ENCODE data around the gene DPP3. TPM values are rescaled to one million over a fixed set of nuclear protein-coding genes. Genes with fewer than 3 reads are reported as not detected.
"Not testable (repeated sequence)": the region's sequence is repeated elsewhere in the genome, so short reads cannot be mapped to it uniquely, and the experiment has no call there.

The DPP3 gene
- total RNA-seq, 2 experiments from 2014 or later = 72.4 to 75.8 TPM

- POLR2A ChIA-PET = interaction anchor here (0.7 to 1.6 kb wide), 11 partner anchors 14 to 107 kb away, joined by 3 to 6 read pairs (median 3); partner anchors contain the start of genes ACTN3, B4GAT1, DPP3 and ZDHHC24
- peaks cover 1% of the 10 kb centered on the region for H3K27me3 Mint-ChIP-seq
- ATAC-seq (peak; percentile 99), DNase-seq (peak; percentile 97)
- peak within 1 kb of the TSS; percentile 96 for H3K4me3 Mint-ChIP-seq
- H3K4me1 Mint-ChIP-seq (ENCODE audit: low read depth) = peaks cover 20% of the 10 kb centered on the region
- intact Hi-C loops (cut with micrococcal nuclease) = loop anchor here (5.0 kb wide), 1 partner anchor 34 kb away; no protein-coding TSS in a partner anchor
- peak within 1 kb of the TSS; percentile 98 for H3K27ac Mint-ChIP-seq
- peaks cover 11% of the 10 kb centered on the region for H3K9me3 Mint-ChIP-seq
- CTCF ChIA-PET = interaction anchor here (0.6 to 2.8 kb wide), 33 partner anchors 9 to 285 kb away, joined by 3 to 18 read pairs (median 4); partner anchors contain the start of genes DPP3, PELI3, RBM4 and RBM4B
- peak; percentile 58 for TF ChIP-seq CTCF (IDR thresholded peaks at IDR 0.05)
- peaks cover 22% of the 10 kb centered on the region for H3K36me3 Mint-ChIP-seq (ENCODE audit: low read depth)
These were observed 41.4 kb upstream of the DPP3 start, which contains the start of gene MRPL11 for GRCh38 chr11:66438504-66439466. Gene MRPL11 (minus strand): TSS chr11:66438848. CDS start chr11:66438754, 94 bp downstream.

- Mint-ChIP-seq H3K4me1 (ENCODE audit: low read depth) (peaks cover 20% of the 10 kb centered on the region), H3K9me3 (peaks cover 12% of the 10 kb centered on the region), H3K36me3 (ENCODE audit: low read depth) (peaks cover 16% of the 10 kb centered on the region)
- ChIA-PET POLR2A (interaction anchor here (0.7 to 1.2 kb wide), 3 partner anchors 22 to 238 kb away, joined by 3 read pairs; partner anchors contain the start of genes DPP3 and RBM4B), CTCF (interaction anchor here (0.8 to 2.8 kb wide), 9 partner anchors 11 to 70 kb away, joined by 3 to 18 read pairs (median 4); no protein-coding TSS in a partner anchor)
- H3K4me3 Mint-ChIP-seq, H3K27ac Mint-ChIP-seq, DNase-seq, ATAC-seq, H3K27me3 Mint-ChIP-seq: not testable (repeated sequence)
- intact Hi-C loops (cut with micrococcal nuclease) = loop anchor here (5.0 kb wide), 1 partner anchor 33 kb away; no protein-coding TSS in a partner anchor
These were observed 39.9 kb upstream of the DPP3 start for GRCh38 chr11:66440101-66440939.

GRCh38 chr11:66440940-66441282 lies 39.3 kb upstream of the DPP3 start:
- ChIA-PET CTCF (interaction anchor here (1.0 to 2.8 kb wide), 4 partner anchors 14 to 71 kb away, joined by 3 to 12 read pairs (median 4); no protein-coding TSS in a partner anchor), POLR2A (interaction anchor here (1.0 kb wide), 1 partner anchor 39 kb away, joined by 3 read pairs; the partner anchor contains the start of gene DPP3)
- ATAC-seq, DNase-seq, H3K27me3 Mint-ChIP-seq, H3K27ac Mint-ChIP-seq, H3K4me3 Mint-ChIP-seq: not testable (repeated sequence)
- Mint-ChIP-seq H3K4me1 (ENCODE audit: low read depth) (peaks cover 20% of the 10 kb centered on the region), H3K9me3 (peaks cover 12% of the 10 kb centered on the region), H3K36me3 (ENCODE audit: low read depth) (peaks cover 11% of the 10 kb centered on the region)
- intact Hi-C loops (cut with micrococcal nuclease) = loop anchor here (5.0 kb wide), 1 partner anchor 34 kb away; no protein-coding TSS in a partner anchor

- Mint-ChIP-seq H3K27ac (no peak overlapping the region), H3K36me3 (ENCODE audit: low read depth) (no peaks in the 10 kb centered on the region), H3K4me3 (no peak overlapping the region), H3K9me3 (peaks cover 12% of the 10 kb centered on the region), H3K27me3 (peaks cover 3% of the 10 kb centered on the region), H3K4me1 (ENCODE audit: low read depth) (peaks cover 3% of the 10 kb centered on the region)
- ChIA-PET CTCF (interaction anchor here (2.0 kb wide), 1 partner anchor 55 kb away, joined by 6 read pairs; no protein-coding TSS in a partner anchor), POLR2A (no interaction called here)
- DNase-seq = no peak
- no peak for TF ChIP-seq CTCF (IDR thresholded peaks at IDR 0.05)
- intact Hi-C loops (cut with micrococcal nuclease) = loop anchor here (5.0 kb wide), 1 partner anchor 36 kb away; no protein-coding TSS in a partner anchor
- no peak for ATAC-seq
These were observed 36.6 kb upstream of the DPP3 start for GRCh38 chr11:66443602-66444001.

- no peak for TF ChIP-seq CTCF (IDR thresholded peaks at IDR 0.05)
- Mint-ChIP-seq H3K27ac (no peak overlapping the region), H3K9me3 (peaks cover 12% of the 10 kb centered on the region), H3K27me3 (peaks cover 4% of the 10 kb centered on the region), H3K36me3 (ENCODE audit: low read depth) (no peaks in the 10 kb centered on the region), H3K4me1 (ENCODE audit: low read depth) (no peaks in the 10 kb centered on the region), H3K4me3 (no peak overlapping the region)
- intact Hi-C loops (cut with micrococcal nuclease) = no loop called here
- ATAC-seq = no peak
- no peak for DNase-seq
- POLR2A ChIA-PET = no interaction called here
- CTCF ChIA-PET = interaction anchor here (0.7 to 1.7 kb wide), 4 partner anchors 8 to 38 kb away, joined by 3 to 4 read pairs (median 3); partner anchors contain the start of gene MRPL11
These were observed 33.2 kb upstream of the DPP3 start for GRCh38 chr11:66447012-66447411.

All from activated CD8-positive, alpha-beta T cell treated with anti-CD3 and anti-CD28 coated beads for 36 hours (primary cell).